Measurements from ENCODE around the gene NFYA. TPM values are rescaled to one million over a fixed set of nuclear protein-coding genes. Genes with fewer than 3 reads are reported as not detected.

The NFYA gene
- total RNA-seq, 1 donor from 2014 or later: 19.3 TPM

DNA sequence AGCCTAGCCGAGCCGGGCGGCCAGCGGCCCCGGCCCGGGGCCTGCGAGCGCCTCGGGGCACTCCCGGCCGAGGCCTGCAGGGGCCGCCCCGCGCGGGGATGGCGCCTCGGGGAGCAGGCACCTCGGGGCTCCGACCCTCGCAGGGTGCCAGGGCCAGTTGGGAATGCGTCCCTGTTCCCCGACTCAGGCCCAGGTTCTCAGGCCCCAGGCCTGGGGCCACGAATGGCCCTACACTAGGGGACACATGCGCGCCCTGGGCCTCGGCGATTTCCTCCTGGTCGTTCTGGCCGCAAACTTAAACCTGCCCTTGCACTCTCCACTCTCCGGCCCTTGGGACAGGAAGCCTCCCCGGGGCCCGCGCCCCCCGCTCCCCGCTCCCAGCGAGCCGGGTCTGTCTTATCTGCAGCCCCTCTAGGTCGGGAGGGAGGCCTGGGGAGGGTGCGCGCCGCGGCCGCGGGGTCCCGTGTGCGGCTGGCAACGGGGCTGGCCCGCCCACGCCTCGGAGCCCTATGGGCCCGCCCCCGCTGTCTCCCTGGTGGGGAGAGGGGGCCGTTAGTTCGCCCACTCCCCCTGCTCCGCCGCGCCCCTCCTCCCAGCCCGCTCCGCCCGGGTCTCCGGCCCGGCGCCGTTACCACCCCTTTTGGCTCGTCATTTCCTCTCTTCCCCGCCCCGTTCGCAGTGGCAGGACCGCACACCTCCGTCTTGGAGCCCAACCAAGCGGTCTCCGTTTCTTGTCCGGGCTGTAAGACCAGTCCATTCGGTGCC lies 611 bp downstream of the NFYA start:
- DNase-seq (ENCODE audit: low read depth, low spot score): peak; percentile 52

DNA sequence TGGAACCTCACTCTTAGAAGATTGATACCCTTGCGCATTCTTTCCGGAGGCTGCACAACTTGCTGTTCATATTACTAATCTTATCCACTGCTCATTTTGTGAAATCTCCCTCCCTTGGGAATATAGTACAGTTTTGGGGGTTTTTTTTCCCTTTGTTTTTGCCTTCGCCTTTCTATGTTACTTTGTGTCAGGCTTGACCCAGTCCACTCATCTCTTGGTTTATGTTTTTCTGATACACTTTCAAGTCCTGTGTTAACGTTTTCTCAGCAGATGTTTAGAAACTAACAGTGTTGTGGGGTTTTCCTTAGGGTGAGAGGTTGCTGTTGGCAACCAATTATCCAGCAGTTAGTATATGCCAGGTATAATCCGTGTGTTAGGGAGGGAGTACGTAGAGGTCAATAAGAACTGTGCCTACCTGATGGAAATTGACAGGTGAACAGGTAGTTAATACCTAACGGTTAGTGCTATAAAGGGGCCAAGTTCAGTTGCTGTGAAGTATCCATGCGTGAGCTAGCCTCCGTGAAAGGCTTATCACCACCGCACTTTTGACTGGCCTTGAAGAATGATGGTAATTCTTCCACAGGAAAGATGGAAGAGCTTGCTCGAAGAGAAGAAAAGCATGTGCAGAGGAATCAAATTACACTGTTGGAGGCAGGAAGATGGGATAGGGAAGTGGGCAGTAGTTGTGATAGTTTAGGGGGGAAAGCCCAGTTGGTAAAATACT lies 1.4 kb downstream of the NFYA start:
- DNase-seq (ENCODE audit: low read depth, low spot score): no peak

DNA sequence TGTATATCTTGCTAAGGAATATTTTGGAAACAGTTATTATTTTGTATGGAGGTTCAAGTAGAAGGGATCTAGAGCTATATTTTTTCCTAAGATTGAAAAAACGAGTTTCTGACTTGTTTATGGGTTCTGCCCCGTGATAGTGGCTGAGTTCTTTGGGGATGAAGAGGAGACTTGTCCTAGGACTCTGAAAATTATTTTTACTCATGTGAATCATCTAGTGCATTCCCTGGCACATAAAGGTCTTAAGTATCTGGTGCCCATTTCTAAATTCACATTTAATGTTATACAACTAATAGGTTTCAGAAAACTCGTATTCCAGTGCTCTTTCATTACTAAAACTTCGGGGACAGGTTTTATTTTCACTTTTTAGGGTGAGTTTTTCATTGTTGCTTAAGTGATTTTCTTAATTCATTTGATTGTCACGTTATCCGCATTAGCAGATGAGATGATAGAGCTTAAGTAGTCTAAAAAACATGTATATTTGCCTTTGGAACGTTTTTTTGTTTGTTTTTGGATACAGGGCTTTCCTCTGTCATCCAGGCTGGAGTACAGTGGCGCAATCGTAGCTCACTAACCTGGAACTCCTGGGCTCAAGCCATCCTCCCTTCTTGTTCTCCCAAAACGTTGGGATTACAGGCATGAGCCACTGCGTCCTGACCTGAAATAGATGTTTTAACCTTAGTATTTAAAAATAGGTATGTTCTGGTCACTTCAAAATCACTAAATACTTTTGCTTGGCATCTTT lies 2.1 kb downstream of the NFYA start:
- no peak for DNase-seq (ENCODE audit: low read depth, low spot score)

DNA sequence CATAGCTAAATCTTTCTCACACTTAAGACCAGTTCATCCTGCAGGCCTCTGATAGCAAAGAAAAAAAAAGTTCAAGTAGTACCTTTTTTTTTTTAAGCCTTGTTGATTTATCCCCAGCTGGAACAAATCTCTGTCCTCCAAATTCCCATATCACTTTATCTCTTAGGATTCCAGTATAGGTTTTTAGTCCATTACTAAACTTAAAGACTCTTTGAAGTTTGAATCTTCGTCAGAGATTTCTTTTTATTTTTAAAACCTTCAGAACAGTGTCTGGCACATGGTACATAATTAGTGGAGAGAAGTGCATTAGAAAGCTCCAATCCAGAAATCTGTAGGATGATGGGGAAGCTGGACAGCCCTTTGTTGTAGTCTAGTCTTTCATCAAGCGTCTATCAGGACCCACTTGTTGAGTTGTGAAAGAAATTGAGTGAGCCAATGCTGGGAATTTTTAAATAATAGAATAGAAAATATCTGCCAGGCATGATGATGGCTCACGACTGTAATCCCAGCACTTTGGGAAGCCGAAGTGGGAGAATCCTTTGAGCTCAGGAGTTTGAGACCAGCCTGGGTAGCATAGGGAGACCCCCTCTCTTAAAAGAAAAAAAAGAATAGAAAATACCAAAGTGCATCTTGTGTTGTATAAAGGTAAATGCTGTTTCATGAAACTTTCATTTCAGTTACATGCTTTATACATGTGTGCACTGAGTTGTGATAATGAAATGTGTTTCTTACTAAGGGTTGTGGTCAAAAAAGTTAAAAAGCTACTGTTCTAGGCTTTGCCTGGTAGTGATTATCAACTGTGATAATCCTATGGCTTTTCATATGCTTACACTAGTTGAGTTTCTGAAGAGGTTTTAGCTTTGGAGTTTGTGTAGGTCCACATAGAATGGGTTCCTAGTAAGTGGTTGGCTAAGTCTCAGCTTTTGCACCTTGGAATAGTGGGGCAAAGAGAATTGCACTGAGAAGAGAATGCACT lies 3.2 kb downstream of the NFYA start:
- no peak for DNase-seq (ENCODE audit: low read depth, low spot score)

DNA sequence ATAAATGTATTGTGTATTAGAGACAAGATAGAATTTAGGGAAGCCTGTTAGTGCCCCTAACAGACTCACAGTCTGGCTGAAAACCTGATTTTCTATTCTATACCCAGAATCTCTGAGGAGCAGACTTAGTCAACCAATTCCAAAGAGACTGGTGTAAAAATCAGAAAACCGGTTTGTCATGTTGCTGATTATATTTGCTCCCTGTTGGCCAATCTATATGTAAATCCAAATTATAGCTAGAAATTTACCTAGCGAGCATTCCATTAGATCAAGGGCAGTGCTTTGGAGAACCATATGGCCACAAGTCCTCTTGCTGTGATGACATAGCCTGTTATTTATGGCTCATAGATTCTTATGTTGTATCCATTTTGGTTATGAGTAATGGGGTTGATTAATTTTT lies 4.8 kb downstream of the NFYA start:
- DNase-seq (ENCODE audit: low read depth, low spot score): no peak

DNA sequence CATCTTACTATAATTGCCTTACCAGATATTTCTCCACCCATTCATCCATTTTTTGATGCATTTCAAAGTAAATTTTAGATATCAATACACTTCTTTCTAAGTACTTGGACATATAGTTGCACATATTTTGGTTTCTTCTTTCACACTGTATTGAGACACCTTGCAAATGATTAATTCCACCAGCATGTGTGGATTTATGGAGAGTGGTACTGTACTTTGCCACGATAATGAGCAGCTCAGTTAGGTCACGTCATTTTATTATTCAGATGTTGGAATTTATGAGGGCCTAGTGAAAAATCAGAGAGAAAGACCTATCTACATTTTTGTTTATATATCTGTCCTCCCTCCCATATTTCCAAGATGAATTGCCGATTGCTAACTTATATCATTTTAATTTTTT lies 5.3 kb downstream of the NFYA start:
- DNase-seq (ENCODE audit: low read depth, low spot score): no peak

DNA sequence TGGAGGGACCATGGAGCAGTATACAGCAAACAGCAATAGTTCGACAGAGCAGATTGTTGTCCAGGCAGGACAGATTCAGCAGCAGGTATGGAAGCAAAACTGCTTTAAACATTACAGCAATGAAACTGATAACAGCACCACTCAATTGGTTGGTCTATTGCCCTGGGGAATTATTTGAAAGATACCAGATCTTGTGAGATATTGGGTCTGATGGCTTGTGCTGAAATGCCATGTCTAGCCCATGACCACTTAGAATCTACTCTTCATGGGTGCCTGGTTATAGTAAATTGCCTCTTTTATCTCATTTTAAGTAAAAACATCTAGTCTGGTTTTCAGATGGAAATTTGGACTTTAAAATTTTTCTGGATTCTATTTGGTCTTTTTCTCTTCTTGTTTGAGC lies 6.3 kb downstream of the NFYA start:
- DNase-seq (ENCODE audit: low read depth, low spot score): no peak

DNA sequence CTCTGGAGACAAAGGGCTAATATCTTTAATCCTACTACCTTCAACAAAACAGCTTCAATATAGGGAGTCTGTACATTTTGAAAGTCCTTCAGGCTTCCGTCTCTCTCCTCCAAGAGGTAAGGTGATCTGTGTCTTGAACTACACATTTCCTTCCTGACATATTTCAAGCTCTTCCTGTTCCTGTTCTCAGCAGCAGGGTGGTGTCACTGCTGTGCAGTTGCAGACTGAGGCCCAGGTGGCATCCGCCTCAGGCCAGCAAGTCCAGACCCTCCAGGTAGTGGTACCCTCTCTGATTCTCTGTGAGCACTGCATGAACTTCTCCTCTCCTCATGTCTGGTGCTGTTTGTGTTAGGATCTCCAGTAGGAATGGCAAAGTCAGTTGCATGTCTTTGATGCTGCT lies 7.8 kb downstream of the NFYA start:
- DNase-seq (ENCODE audit: low read depth, low spot score): no peak

DNA sequence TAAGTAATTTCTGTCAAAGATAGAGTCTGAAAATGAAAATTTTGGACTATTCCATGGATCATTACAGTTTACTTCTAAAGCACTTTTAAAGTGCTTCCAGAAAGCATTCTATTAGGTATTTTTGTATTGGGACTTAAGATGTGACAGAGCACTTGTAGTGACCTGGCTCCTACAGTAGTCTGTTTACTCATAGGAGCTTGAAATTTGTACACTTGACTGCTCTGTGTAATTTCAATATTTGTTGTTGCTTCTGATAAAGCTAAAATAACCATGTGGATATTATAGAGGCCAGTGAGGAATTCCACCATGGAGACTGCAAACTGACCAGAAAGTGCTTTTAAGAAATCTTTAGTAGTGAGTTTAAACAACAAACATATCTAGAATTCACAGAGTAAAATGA lies 10.3 kb downstream of the NFYA start:
- no peak for DNase-seq (ENCODE audit: low read depth, low spot score)

DNA sequence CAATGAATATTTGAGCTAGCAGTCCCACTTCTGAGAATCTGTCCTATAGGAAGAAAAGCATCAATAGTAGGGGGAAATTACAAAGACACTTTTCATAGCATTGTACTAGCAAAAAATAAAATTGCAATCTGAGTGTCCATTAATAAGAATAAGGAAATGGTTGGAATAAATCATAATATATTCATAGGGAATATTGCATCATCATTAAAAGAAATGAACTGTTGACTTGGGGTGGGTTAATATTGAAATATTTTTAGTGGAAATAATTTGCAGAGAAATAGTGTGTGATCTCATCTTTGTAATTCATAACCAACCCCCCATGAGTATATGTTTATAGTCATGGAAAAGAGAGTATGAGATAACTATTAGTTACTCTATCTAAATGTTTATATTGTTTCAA lies 12.4 kb downstream of the NFYA start:
- no peak for DNase-seq (ENCODE audit: low read depth, low spot score)

DNA sequence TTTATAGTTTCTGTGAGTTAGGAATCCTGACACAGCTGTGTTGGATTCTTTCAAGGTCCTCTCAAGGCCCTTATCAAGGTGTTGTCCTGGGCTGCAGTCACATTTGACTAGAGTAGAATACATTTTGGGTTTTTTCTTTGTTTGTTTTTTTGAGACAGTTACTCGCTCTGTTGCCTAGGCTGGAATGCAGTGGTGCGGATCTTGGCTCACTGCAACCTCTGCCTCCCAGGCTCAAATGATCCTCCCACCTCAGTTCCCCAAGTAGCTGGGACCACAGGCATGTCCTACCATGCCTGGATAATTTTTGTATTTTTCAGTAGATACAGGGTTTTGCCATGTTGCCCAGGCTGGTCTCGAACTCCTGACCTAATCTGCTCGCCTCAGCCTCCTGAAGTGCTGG lies 15.7 kb downstream of the NFYA start:
- DNase-seq (ENCODE audit: low read depth, low spot score): no peak

DNA sequence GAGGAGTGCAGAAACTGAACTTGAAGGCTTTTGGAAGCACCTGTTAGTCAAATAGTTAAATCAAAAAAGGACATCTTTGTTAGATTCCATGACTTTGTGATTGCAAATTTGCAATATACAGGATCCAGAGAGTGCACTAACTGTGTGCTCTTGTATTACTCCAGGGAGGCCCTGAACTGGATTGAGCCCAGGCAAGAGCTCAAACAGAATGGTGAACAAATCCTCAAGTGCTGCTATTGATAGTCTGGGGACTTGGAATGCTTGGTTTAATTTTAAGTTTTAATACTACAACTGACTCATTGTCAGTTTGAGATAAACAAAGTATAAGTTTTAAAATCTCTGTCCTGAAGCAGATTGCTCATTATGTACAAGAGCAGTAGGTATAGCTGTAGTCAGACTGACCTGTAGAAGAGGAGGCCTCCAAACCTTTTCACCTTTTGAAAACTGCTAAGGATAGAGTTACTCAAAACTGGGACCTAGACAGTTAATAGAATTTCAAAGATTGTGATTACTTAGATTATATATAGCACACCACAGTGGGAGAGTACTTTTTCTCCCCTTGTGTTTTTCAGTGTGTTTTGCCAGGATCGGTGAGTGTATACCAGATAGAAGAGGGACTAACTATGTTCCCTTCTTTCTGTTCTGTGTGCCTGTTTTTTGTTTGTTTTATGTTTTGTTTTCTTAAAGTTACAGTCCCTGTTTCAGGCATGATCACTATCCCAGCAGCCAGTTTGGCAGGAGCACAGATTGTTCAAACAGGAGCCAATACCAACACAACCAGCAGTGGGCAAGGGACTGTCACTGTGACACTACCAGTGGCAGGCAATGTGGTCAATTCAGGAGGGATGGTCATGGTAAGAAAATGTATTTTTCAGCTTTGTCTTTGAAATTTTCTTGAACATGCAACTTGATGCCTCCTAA lies 18.3 kb downstream of the NFYA start:
- no peak for DNase-seq (ENCODE audit: low read depth, low spot score)

DNA sequence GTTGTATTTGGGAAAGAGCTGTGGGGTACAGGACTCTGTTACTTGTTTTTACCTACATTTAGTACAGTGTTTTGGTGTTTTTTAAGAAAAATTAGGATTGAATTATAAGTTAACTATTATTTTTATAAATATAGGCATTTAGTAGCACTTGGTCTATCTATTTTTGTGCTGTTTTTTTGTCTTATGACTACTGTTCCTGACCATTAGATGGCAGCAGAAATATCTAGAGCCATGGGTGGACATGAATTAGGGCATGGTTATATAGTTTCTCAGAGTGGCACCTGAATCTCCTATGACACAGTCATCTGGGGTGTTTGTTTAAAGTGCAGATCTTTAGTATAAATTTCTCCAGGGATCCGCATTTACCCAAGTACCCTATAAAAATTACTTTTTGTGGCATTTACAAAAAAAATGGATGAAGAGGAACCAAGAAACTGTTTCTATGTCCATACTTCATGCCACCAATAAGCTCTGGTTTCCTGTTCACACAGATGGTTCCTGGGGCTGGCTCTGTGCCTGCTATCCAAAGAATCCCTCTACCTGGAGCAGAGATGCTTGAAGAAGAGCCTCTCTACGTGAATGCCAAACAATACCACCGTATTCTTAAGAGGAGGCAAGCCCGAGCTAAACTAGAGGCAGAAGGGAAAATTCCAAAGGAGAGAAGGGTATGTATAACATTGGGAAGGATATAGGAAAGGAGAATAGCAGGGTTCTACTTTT lies 19.8 kb downstream of the NFYA start:
- no peak for DNase-seq (ENCODE audit: low read depth, low spot score)

DNA sequence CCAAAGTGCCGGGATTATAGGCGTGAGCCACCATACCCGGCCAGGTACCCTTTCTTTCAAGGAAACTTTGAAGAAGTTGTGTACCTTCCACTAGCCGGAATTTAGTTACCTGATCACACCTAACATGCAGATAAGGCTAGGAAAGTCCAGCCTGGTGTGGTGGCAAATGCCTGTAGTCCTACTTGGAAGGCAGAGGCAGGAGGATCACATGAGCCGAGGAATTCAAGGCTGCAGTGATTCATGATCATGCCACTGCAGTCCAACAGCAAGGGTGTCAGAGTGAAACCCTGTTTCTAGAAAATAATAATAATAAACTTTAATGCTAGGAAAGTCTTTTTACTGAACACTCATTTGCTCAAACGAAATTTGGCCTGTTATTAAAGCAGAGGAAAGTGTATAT lies 21.0 kb downstream of the NFYA start:
- DNase-seq (ENCODE audit: low read depth, low spot score): no peak

DNA sequence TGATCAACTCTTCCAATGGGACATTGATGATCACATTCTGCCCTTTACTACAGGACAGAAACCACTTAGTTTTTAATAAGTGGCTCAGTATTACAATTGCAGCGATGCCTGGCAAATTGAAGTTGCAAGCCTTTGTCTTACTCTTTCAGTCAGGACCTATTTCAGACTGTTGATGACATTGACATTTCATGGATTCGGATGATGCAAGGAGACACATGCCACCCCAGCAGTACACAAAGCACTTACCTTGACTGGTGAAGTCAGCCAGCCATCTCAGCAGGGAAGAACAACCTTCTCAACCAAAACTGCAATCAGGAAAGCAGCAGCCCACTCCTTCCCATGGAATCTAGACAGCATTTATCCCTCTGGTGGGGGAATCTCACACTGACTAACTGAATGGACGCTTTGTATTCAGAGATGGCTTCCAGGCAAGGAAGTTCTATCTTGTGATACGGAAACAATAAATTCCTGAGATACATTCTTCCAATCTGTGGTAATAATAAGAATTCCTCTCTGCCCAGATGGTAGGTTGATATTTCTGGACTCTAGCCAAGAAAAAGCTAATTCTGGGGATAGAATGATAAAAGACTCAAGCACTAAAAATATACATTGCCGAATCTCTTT lies 24.8 kb downstream of the NFYA start:
- peak; percentile 74 for DNase-seq (ENCODE audit: low read depth, low spot score)

DNA sequence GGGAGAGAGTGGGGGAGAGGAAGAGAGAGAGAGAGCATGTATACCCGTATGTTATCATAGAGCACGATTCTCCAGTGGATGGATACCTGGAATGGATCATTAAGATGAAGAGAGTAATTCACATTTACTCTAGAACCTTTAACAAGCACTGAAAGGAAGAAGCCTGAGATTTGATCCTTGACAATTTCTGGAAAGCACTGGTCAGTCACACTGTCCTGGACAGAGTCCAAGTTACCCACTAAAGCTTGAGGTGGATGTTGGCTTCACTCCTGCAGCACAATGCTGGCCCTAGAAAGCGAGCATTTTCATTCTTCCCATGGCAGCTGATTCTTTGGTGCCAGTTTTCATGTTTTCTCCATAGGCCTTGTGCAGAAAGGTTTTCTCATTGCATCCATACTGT lies 25.6 kb downstream of the NFYA start:
- DNase-seq (ENCODE audit: low read depth, low spot score): peak; percentile 22

DNA sequence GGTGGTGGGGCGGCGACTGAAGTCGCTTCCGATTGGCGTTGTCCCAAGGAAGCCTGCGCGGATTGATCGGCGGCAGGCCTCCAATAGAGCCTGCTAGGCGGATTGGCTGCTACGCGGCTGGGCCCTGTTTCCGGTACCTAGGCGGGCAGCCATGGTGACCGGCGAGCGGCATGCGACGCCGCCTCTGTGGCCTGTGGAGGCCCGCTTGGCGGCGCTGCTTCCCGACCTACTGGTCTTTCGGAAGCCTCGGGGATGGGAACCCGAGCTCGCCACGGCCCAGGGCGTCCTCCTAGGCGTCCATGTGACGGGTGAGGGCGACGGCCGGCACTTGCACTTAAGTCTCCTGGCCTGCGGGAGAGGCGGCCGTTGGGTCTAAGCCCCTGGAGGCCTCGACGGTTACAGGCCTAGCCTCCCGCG lies 28.1 kb downstream of the NFYA start:
- DNase-seq (ENCODE audit: low read depth, low spot score): no peak

DNA sequence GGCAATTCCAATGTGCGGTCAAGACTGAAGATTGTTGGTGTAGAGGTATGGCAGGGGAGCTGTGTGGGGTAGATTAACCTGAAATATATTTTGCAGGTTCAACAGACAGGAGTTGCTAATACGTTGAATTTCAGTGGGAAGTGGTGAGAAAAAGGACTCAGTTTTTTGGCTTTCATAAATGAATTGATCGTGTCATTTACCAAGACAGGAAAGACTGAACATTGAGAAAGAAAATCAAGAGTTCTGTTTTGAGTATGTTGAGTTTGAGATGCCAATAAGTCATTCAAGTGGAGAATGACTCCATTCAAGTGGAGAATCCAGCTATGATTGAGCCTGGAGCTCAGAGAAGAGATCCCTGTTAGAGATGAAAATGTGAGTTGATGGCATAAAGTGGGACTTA lies 31.1 kb downstream of the NFYA start:
- no peak for DNase-seq (ENCODE audit: low read depth, low spot score)

DNA sequence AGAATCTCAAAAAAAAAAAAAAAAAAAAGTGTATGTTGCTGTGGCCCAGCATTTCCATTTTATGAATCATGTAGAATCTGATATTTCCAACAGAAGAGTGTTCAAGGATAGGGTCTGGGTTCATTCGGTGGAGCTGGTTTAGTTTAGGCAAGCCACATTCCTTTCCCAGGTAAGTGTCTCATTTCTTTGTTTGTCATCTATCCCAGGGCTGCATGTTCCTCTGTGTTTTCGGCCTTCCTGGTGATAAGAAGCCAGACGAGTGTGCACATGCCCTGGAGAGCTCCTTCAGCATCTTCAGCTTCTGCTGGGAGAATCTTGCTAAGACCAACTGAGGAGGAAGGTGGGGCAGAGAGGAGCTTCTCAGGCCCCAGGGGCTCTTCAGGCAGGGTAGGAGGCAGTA lies 38.2 kb downstream of the NFYA start:
- DNase-seq (ENCODE audit: low read depth, low spot score): no peak
